GM12891 (cell line): ENCODE measurements around the gene CDH4.

ENCODE experiments used
- POLR2A ChIP-seq: IDR thresholded peaks from 2 replicates; pipeline ENCODE4 v1.6.1; 2011; ENCODE audit warnings: low read depth, low read length, control low read depth
- POLR2AphosphoS5 ChIP-seq: IDR thresholded peaks from 2 replicates; pipeline ENCODE4 v1.6.1; 2011; ENCODE audit warnings: low read depth, low read length, control low read depth
- TAF1 ChIP-seq: IDR thresholded peaks from 2 replicates; pipeline ENCODE4 v1.6.1; 2011; ENCODE audit warnings: low read depth, low read length, control low read depth

- TF ChIP-seq POLR2A (no peak), POLR2AphosphoS5 (no peak), TAF1 (no peak)
These were observed 268.2 kb downstream of the CDH4 start for GRCh38 chr20:61520076-61520892.
